Left ventricle myocardium superior (tissue), 1 donor: ENCODE results near the gene SMPDL3B. TPM values are rescaled to one million over a fixed set of nuclear protein-coding genes. Genes with fewer than 3 reads are reported as not detected.
"Not testable (repeated sequence)": the region's sequence is repeated elsewhere in the genome, so short reads cannot be mapped to it uniquely, and the experiment has no call there.

Experiments used
- ATAC-seq: fragments of 200-7000 bp; cut with Tn5 transposase; one replicate; pipeline ENCODE4 v1.9.1; 2020; ENCODE audit warnings: mild to moderate bottlenecking, moderate library complexity
- DNase-seq: peaks from one replicate; pipeline ENCODE4 v3.0.0-alpha.2; 2020
- intact Hi-C: fragments of 100-400 bp; cut with micrococcal nuclease; formaldehyde crosslinking; loops from one replicate; pipeline ENCODE4 v1.11.0; 2022
- total RNA-seq: library from RNA; stranded (reverse); fragmentation: NEBNext Ultra II Directional; extraction: Animal tissue kit (Norgen Biotek cat#: 25700); gene quantifications from one replicate; pipeline ENCODE4 v1.2.1, GENCODE V29; 2021
- donor health status: DM: no; HTN: yes; CAD: no; lungs with severe emphysema.

The SMPDL3B gene
- total RNA-seq, 1 donor from 2014 or later = not detected

DNA sequence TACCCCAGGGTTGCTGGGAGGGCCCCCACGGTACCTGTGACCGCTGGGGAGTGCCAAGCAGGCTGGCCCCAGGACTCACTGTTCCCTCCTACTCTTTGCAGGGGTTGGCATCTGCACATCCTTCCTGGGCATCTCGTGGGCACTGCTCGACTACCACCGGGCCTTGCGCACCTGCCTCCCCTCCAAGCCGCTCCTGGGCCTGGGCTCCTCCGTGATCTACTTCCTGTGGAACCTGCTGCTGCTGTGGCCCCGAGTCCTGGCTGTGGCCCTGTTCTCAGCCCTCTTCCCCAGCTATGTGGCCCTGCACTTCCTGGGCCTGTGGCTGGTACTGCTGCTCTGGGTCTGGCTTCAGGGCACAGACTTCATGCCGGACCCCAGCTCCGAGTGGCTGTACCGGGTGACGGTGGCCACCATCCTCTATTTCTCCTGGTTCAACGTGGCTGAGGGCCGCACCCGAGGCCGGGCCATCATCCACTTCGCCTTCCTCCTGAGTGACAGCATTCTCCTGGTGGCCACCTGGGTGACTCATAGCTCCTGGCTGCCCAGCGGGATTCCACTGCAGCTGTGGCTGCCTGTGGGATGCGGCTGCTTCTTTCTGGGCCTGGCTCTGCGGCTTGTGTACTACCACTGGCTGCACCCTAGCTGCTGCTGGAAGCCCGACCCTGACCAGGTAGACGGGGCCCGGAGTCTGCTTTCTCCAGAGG, 31.8 kb downstream of the SMPDL3B start:
- DNase-seq (no peak), ATAC-seq (no peak)
- intact Hi-C loops = no loop called here

DNA sequence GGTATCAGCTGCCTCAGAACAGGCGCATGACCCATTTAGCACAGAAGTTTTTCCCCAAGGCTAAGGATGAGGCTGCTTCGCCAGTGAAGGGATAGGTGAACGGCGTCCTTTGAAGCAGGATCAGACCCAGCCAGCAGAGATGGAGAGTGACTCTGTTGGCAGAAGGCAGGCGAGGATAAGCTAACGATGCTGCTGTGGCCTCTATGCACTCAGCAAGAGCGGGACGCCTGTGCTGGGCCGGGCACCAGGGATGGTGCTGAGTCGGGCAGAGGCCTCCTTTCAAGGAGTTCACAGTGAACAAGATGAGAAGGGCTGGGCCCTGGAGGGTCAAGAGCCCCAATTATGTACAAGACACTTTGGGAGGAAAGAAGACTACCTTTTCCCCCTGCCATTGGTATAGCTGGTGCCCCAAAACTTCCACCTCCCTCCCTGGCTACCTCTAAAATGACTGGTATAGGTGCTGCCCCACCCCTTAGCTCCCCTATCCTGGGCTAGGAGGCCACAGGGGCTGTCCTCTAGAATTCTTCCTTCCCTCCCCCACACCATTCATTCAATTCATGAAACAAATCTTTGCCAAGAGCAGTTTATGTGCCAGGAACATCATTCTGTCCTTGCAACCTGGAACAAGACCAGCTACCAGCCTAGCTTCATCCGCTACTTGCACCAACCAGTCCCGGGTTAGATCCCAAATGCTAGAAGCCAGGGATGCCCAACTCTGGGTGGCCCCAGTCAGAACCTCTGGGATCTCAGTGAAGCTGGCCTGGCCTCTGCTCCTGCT, 32.5 kb downstream of the SMPDL3B start:
- intact Hi-C loops = no loop called here
- ATAC-seq (no peak), DNase-seq (no peak)

DNA sequence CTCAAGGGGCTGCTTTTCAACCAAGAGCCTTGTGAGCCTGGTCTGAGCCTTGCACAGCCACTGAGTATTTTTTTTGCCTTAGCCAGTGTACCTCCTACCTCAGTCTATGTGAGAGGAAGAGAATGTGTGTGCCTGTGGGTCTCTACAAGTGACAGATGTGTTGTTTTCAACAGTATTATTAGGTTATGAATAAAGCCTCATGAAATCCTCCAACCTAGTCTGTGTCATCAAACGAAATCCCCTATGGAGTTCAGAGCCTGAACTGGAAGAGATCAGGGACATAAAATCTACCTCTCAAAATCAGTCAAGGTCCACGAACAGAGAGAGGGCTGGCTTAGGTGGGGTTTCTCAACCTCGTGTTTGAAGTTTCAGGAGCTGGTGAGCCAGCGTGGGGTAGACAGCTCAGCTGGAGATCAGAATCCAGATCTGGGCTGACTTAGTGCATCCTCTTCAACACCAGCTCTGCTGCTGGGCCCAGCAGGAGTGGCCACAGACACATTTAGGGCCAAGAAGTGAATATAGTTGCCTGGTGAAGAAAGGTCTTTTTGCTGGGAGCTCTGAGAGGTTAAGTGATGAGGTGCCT, 33.2 kb downstream of the SMPDL3B start:
- intact Hi-C loops = no loop called here
- ATAC-seq (no peak), DNase-seq (no peak)

DNA sequence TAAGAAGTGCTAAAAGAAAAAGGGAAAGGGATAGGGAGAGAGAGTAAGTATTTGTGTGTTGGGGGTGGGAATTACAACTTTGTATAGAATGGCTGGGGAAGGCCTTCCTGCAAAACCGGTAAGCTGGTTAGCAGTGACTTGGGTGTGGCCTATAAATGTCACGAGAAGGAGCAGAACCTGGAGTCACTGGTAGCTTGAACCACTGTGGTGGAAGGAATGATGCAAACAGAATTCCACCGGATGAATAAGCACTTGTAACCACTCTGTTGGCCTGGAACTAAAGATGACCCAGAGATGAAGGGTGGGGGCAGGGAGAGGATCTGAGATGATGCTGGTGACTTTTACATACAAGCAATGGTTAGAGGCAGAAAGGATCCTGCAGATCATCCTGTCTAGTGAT, 33.9 kb downstream of the SMPDL3B start:
- DNase-seq = no peak

DNA sequence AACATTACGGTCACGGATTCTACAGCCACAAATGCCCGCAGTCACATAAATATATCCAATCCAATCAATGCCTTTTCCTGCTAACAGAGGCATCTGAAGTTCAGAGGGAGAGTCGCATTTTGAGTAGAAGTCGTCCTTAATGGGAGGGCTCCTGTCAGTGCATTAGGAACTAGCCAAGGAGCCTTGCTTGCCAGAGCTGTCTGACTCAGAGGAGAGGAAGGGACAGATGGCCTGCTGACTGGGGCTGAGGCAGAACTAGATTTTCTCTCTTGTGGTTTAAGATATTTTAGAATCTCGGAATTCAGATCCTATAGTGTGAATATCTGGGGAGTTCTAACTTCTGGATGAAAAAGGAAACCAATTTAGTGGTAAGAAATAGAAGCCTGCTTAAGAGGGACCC, 35.6 kb downstream of the SMPDL3B start:
- ATAC-seq (peak; percentile 77), DNase-seq (no peak)
- intact Hi-C loops = no loop called here

More for the DNA sequence above, 33.9 kb downstream of the SMPDL3B start:
- intact Hi-C loops = no loop called here
- no peak for ATAC-seq

DNA sequence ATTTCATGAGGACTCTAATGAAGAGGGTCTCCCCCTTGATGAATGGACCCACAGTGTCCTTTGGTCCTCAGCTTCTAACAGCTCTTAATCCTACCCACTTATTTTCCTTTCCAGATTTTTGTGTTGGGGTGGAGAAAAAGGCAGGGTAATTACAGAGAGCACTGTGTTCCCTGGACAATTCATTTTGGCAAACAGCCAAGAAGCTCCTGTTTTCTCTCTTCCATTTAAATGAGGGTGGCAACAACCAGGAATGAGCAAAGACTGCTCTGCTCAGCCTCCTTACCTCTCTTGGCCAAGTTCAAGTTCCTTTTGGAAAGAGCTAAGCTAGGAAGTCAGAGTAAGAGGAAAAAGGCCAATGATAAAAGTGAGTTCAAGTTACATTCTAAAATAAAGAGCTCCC, 36.9 kb downstream of the SMPDL3B start:
- intact Hi-C loops = no loop called here
- ATAC-seq (peak; percentile 75), DNase-seq (no peak)

DNA sequence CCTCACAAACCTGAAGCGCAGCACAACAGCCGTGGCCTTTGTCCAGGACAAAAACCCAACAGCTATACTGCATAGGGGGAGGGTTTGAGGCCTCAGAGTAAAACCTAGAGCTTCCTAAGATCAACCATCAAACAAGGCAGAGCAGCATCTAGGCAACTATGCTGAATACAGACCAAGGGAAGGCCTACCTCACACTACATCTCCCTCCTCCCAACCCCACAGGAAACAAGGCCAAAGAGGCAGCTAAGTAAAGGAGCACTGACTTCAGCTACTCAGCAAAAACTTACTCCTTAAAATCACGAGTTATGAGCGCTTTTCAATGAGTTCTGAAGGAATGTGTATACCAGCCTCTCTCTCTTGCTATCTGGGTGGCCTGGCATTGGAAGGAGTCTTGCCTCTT, 37.3 kb downstream of the SMPDL3B start:
- intact Hi-C loops = no loop called here
- ATAC-seq = peak; percentile 10
- no peak for DNase-seq

DNA sequence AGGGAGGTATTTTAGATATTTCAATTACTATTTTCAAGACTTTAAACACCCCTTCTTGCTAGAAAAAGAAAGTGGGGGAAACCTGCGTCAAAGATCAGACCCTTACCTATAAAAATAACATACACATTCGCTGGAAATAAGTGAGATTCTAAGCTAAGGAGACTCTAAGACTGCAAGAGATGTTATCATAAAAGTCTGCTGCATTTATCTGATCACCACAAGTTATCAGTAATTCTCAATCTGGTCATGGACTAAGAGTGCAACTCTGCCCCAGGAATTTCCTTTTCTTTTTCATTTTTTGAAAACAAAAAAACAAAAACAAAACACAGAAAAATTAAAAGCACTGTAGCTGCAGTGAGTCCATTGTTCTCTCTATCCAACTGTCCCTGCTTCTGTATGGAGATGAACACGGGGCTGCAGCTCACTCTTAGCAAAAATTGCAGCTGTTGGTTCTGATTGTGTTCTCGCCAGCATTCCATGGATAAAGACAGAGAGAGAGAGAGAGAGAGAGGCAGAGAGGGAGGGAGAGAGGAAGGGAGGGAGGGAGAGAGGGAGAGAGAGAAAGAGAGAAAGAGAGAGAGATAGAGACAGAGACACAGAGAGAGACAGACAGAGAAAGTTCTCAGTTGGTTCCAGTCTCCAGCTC, 39.1 kb downstream of the SMPDL3B start:
- intact Hi-C loops = no loop called here
- DNase-seq (no peak), ATAC-seq (no peak)

DNA sequence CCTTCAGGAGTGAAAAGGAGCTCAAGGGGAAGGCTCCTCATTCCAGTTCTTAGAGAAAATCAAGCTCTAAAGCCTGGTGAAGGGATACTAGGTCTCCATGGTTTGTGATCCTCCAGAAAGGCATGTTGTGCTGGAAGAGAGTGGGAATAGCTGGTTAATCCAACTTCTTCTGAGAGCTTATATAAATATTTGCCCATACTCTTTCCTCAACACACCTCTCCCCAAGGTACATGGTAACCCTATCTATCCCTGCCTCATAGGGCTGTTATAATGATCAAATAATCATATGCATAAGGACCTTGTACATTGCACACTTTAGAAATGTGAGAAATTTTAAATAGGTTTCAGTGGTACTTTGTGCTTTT, 39.6 kb downstream of the SMPDL3B start:
- ATAC-seq (no peak), DNase-seq (no peak)
- intact Hi-C loops = no loop called here

DNA sequence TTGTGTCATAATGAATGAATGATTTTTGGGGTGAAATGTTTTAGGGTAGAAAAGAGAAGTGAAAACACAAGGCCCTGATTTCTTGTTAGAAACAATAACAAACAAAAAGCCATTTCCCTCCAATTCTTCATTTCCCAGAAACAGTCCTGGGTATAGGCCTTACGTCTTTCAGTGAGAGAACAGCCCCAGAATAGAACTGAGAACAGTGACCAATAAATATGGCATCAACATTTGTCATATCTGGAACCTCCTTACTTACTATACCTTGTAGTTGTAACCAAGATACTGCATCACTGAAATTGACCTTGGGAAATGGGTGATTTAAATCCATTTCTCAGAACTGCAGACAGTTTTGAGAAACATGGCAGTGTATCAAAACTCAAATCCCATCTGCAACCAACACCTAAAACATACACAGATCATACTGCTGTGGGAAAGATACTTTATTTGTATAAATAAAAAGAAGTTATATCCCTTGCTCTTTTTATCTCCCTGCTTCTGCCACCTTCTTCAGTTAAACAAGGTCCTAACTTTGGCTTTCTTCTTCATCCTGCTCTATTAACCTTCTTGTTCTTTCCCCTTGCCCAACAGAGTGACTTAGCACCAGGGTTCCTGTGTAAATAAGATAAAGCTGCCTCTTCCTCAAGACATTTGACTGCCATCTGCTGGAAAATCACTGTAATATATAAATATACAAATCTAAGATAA, 44.5 kb downstream of the SMPDL3B start:
- intact Hi-C loops = no loop called here
- ATAC-seq (peak; percentile 67), DNase-seq (no peak)

DNA sequence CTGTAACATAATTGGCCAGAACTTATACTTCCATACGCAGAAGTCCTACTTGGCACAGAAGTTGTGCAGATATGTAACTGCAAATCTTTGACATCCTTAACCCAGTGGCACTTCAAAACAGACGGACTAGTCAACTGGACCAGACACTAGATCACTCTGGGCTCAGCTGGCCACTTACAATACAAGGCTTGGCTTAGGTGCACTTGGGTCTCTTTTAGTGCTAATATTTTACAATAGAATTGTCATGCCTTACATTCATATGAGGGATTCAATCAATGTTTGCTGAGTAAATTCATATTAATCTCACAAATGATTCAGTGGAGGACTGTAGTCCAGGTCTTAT, 45.0 kb downstream of the SMPDL3B start:
- ATAC-seq (no peak), DNase-seq (no peak)
- intact Hi-C loops = no loop called here

DNA sequence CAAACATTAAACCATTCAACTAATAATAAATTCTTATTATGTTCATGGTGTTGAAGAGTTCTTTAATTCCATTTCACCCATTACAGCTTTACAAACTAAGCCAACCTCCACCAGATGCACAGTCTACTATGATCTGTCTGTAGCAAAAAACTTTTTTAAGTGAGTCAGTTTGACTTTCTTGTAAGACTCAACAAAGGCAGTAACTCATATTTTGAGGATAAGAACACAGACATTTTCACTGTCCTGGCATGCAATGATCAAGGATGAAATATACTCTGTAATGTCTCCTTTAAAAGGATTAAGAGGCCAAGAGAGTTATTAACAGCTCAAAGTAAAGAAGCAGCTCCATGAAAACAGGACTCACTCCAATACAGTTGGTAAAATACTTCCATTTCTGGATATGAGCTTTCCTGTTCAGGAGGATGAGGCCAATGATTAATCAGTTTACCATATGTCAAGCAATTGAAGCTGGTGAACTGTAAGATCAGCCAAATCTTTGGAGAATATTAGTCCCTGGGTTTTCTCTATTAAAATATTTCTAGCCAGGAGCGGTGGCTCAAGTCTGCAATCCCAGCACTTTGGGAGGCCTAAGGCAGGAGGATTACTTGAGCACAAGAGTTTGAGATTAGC, 45.5 kb downstream of the SMPDL3B start:
- intact Hi-C loops = no loop called here
- ATAC-seq (no peak), DNase-seq (no peak)

DNA sequence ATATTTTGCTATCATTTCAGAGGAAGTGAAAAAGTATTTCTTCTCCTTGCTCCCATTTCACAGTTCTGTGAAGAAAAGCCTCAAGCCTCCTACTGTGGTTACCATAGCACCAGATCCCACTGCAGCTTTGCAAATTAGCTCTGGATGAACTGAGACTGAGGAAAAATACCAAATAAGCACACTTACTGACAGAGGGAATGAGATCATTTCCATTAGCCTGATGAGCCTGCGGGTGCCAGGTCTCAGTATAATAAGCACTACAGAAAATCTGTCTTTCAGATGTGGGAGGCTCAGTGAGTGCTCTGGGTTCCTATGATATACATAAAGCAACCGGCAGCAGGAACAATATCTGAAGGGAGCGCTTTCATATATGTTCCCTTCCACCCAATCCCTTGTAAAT, 46.3 kb downstream of the SMPDL3B start:
- DNase-seq = no peak
- no peak for ATAC-seq
- intact Hi-C loops = no loop called here

DNA sequence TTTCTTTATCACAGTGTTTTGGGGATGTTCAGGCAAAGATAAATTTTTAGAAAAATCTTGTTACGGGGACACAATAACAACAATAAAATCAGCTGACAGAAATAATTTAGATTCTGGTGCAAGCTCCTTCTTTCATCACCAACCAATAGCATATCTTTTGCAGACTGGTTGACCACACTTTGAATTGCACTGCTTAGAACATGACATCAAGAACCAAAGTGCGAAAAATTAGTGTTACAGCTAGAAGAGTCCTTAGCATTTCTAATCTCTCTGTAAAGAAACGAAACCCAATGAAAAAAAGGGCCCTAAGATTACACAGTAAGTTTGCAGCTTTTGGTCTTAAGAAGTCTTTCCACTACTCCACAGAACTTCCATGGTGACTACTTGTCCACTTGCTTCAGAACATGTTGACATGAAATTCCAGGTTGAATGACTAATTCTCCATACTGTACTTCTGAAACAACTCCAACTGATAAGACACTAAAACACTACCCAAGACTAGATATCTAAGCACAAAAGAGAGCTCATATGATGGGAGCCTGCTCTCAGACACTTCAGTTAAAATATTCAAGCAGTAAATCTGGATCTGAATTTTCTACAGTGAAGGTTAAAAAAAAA, 56.2 kb downstream of the SMPDL3B start:
- DNase-seq (no peak), ATAC-seq (no peak)
- intact Hi-C loops = no loop called here

DNA sequence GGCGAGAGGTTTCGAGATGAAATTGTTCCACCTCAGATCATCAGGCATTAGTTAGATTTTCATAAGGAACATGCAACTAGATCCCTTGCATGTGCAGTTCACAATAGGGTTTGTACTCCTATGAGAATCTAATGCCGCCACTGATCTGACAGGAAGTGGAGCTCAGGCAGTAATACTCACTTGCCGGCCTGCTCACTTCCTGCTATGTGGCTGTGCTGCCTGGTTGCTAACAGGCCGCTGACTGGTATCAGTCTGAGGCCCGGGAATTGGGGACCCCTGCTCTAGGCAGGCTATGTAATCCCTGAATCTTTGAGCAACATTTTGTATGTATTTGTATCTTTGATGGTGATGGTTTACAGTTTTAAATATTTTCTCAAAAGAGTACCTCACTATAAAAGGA, 57.5 kb downstream of the SMPDL3B start:
- ATAC-seq = peak; percentile 36
- DNase-seq = peak; percentile 31
- intact Hi-C loops = no loop called here

DNA sequence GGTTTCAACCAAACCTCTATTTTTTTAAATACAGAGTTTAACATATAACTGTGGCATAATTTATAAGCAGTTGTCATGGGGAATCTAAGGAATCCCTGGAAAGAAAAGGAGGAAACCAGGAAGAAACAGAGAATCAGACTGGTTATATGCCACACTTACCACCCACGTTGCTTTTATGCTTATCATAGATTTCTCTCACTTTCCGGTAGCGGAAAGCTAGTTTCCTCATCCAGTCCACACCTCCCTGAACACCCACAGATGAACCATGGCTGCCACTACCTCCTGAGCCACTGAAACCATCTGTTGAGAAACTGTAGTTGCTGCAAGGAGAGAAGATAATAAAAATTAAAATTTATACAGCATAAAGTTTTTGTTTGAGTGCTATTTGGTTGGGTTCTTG, 58.4 kb downstream of the SMPDL3B start:
- intact Hi-C loops = no loop called here
- no peak for DNase-seq
- peak; percentile 32 for ATAC-seq

DNA sequence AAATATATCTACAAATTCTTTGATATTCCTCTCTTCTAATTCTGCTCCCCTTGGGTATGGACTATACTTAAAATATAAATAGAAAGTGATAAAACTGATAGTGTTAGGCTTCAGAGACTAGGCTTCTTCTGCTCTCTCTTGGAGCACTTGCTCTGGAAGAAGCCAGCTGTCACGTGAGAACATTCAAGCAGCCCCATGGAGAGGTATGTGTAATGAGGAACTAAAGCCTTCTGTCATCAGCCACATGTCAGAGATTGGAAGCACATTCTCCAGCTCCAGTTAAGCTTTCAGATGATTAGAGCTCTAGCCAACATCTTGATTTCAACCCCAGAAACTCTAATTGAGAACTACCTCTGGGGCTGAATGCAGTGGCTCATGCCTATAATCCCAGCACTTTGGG, 59.3 kb downstream of the SMPDL3B start:
- ATAC-seq (peak; percentile 88), DNase-seq (no peak)
- intact Hi-C loops = no loop called here

DNA sequence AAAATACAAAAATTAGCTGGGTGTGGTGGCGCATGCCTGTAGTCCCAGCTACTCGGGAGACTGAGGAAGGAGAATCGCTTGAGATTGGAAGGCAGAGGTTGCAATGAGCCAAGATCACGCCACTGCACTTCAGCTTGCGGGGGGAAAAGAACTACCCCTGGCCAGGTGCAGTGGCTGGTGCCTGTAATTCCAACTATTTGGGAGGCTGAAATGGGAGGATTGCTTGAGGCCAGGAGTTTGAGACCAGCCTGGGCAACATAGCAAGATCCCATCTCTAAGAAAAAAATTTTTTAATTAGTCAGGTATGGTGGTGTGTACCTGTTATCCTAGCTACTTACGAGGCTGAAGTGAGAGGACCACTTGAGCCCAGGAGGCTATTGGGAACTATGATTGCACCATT, 59.7 kb downstream of the SMPDL3B start:
- DNase-seq, intact Hi-C loops, ATAC-seq: not testable (repeated sequence)

DNA sequence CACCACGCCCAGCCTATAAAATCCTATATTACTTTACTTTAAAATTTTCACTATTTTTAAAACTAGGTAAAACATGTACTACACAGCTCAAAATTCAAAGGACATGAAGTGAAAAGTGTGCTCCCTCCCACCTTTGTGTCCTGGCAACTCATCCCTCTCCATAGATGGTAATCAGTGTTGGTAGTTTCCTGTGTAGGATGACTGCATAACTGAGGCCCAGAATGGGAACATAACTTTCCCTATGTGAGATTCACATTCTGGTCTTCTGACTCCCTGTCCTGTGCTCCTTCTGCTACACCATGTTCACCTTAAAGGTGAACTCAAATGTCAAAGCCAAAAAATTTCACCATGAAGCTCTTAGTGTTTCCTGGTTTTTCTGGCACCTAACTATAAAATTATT, 64.3 kb downstream of the SMPDL3B start:
- intact Hi-C loops = no loop called here
- DNase-seq = no peak
- no peak for ATAC-seq
